Neuronal stem cell (in vitro differentiated cells): ENCODE data around the gene HNRNPU.

Experiments used
- DNase-seq: peaks from one replicate; pipeline ENCODE4 v3.0.0-alpha.2; 2013; ENCODE audit warnings: low spot score
- H2AFZ ChIP-seq: one replicate; pipeline ENCODE4 v1.6.1; 2013; ENCODE audit warnings: mild to moderate bottlenecking, low read length, inconsistent platforms
- H2AK5ac ChIP-seq: 2 replicates; pipeline ENCODE4 v1.6.1; 2013; ENCODE audit warnings: low read depth, mild to moderate bottlenecking, inconsistent platforms, low read length, moderate library complexity, mixed read lengths
- H2BK120ac ChIP-seq: 2 replicates; pipeline ENCODE4 v1.6.1; 2013; ENCODE audit warnings: low read depth, mild to moderate bottlenecking, inconsistent platforms, low read length, moderate library complexity, mixed read lengths
- H2BK12ac ChIP-seq: one replicate; pipeline ENCODE4 v1.6.1; 2013; ENCODE audit warnings: low read length, inconsistent platforms
- H2BK15ac ChIP-seq: 2 replicates; pipeline ENCODE4 v1.6.1; 2013; ENCODE audit warnings: mild to moderate bottlenecking, low read length, inconsistent platforms, mixed read lengths
- H2BK5ac ChIP-seq: one replicate; pipeline ENCODE4 v1.6.1; 2013; ENCODE audit warnings: inconsistent platforms, mild to moderate bottlenecking, low read length, moderate library complexity
- H3K14ac ChIP-seq: one replicate; pipeline ENCODE4 v1.6.1; 2013; ENCODE audit warnings: low read length, inconsistent platforms
- H3K18ac ChIP-seq: 2 replicates; pipeline ENCODE4 v1.6.1; 2013; ENCODE audit warnings: low read length, inconsistent platforms
- H3K23ac ChIP-seq: 2 replicates; pipeline ENCODE4 v1.6.1; 2013; ENCODE audit warnings: low read depth, mild to moderate bottlenecking, mixed read lengths, low read length, inconsistent platforms; ENCODE audit not compliant: poor library complexity
- H3K27ac ChIP-seq: replicated peaks from 3 replicates; pipeline ENCODE4 v1.5.1; 2013; ENCODE audit warnings: low read length, inconsistent platforms
- H3K27me3 ChIP-seq, 3 experiments: 2 replicates each; pipeline ENCODE4 v1.6.1; 2013; ENCODE audit warnings: low read length in 3 of 3, mild to moderate bottlenecking in 2 of 3, inconsistent platforms in 1 of 3, low read depth in 1 of 3, mixed read lengths in 1 of 3, moderate library complexity in 1 of 3; ENCODE audit not compliant: control insufficient read depth in 3 of 3, insufficient read depth in 3 of 3
- H3K36me3 ChIP-seq, 2 donors: replicated peaks in 1 of 2; 2 replicates each; pipeline ENCODE4 v1.6.1; 2013; ENCODE audit warnings: low read length in 2 of 2; ENCODE audit not compliant: control insufficient read depth in 2 of 2, insufficient read depth in 2 of 2
- H3K4ac ChIP-seq: 2 replicates; pipeline ENCODE4 v1.6.1; 2013; ENCODE audit warnings: inconsistent platforms, mild to moderate bottlenecking, low read length, moderate library complexity
- H3K4me1 ChIP-seq, 2 donors: 1 replicate in 1 of 2; 2 replicates in 1 of 2; pipeline ENCODE4 v1.6.1; 2013; ENCODE audit warnings: low read length in 2 of 2, low read depth in 1 of 2; ENCODE audit not compliant: control insufficient read depth in 2 of 2, insufficient read depth in 1 of 2
- H3K4me2 ChIP-seq: one replicate; pipeline ENCODE4 v1.6.1; 2013; ENCODE audit warnings: mild to moderate bottlenecking, low read length, inconsistent platforms; ENCODE audit not compliant: insufficient read depth, poor library complexity, severe bottlenecking
- H3K4me3 ChIP-seq, 2 donors: 2 replicates each; pipeline ENCODE4 v1.5.1; 2013; ENCODE audit warnings: low read length in 2 of 2, mild to moderate bottlenecking in 2 of 2, inconsistent platforms in 1 of 2, moderate library complexity in 1 of 2
- H3K79me1 ChIP-seq: one replicate; pipeline ENCODE4 v1.6.1; 2013; ENCODE audit warnings: low read depth, mild to moderate bottlenecking, inconsistent platforms, low read length, moderate library complexity
- H3K9ac ChIP-seq: one replicate; pipeline ENCODE4 v1.6.1; 2013; ENCODE audit warnings: mild to moderate bottlenecking, low read depth, low read length, inconsistent platforms; ENCODE audit not compliant: poor library complexity
- H3K9me3 ChIP-seq, 2 donors: replicated peaks in 1 of 2; 2 replicates each; pipeline versions ENCODE3 to v1.6.1; 2013; ENCODE audit warnings: low read length in 2 of 2, mild to moderate bottlenecking in 2 of 2, inconsistent platforms in 1 of 2, low read depth in 1 of 2, mixed read lengths in 1 of 2, moderate library complexity in 1 of 2; ENCODE audit not compliant: control insufficient read depth in 2 of 2, insufficient read depth in 1 of 2
- H4K8ac ChIP-seq: one replicate; pipeline ENCODE4 v1.6.1; 2013; ENCODE audit warnings: low read depth, mild to moderate bottlenecking, inconsistent platforms, low read length, moderate library complexity
- H4K91ac ChIP-seq: one replicate; pipeline ENCODE4 v1.6.1; 2013; ENCODE audit warnings: low read length, low read depth, mild to moderate bottlenecking, inconsistent platforms; ENCODE audit not compliant: poor library complexity
- WGBS, 2 donors: extraction: QIAGEN DNeasy Blood & Tissue Kit; methylation state at CpG; one replicate each; pipeline ENCODE4 v1.1.7; 2013; ENCODE audit warnings: missing lambda C conversion rate in 2 of 2, mixed read lengths in 1 of 2; ENCODE audit not compliant: insufficient read length in 2 of 2, insufficient replicate concordance in 1 of 2; ENCODE audit errors: extremely low coverage in 2 of 2; 5-methylcytosine and 5-hydroxymethylcytosine counted together

HNRNPU gene

GRCh38 chr1:244881552-244882280 is 17.4 kb upstream of the HNRNPU start:
- H2BK5ac ChIP-seq = no peak overlapping the region
- no peak overlapping the region for H4K91ac ChIP-seq
- H3K27ac ChIP-seq = no peak overlapping the region
- H3K14ac ChIP-seq = no peak overlapping the region
- no peak overlapping the region for H3K9ac ChIP-seq
- no peak overlapping the region for H3K4me2 ChIP-seq
- H3K27me3 ChIP-seq = peaks cover 0 to 8% (median 0%) of the 10 kb centered on the region in 3 experiments
- no peaks in the 10 kb centered on the region for H3K9me3 ChIP-seq
- peak overlapping the region; percentile 67 for H2AFZ ChIP-seq
- H2BK12ac ChIP-seq = no peak overlapping the region
- H2BK120ac ChIP-seq = no peak overlapping the region
- H3K23ac ChIP-seq = no peak overlapping the region
- no CpG with 5 or more reads among the region's 11 CpGs for WGBS, 2 donors
- peak overlapping the region; percentile 72 for H3K18ac ChIP-seq
- no peak overlapping the region for H3K4me3 ChIP-seq
- H3K4me1 ChIP-seq = no peaks in the 10 kb centered on the region
- H4K8ac ChIP-seq = no peak overlapping the region
- H2AK5ac ChIP-seq = no peak overlapping the region
- H3K79me1 ChIP-seq = no peaks in the 10 kb centered on the region
- DNase-seq = no peak
- no peaks in the 10 kb centered on the region for H3K36me3 ChIP-seq
- H2BK15ac ChIP-seq = no peak overlapping the region
- H3K4ac ChIP-seq = no peak overlapping the region

GRCh38 chr1:244878681-244879080 is 14.3 kb upstream of the HNRNPU start:
- Histone ChIP-seq H4K91ac (no peak overlapping the region), H3K4me1 (peaks cover 3 to 4% of the 10 kb centered on the region in 2 donors), H3K4me3 (no peak overlapping the region), H2AK5ac (no peak overlapping the region), H3K27me3 (peaks cover 0 to 4% (median 0%) of the 10 kb centered on the region in 3 experiments), H3K9ac (no peak overlapping the region), H2BK12ac (no peak overlapping the region), H3K4ac (no peak overlapping the region), H3K18ac (no peak overlapping the region), H3K9me3 (no peaks in the 10 kb centered on the region), H3K4me2 (no peak overlapping the region), H2BK5ac (no peak overlapping the region), H3K23ac (no peak overlapping the region), H2AFZ (no peak overlapping the region), H4K8ac (no peak overlapping the region), H3K27ac (no peak overlapping the region), H2BK15ac (no peak overlapping the region), H3K14ac (no peak overlapping the region), H2BK120ac (no peak overlapping the region), H3K36me3 (no peaks in the 10 kb centered on the region), H3K79me1 (no peaks in the 10 kb centered on the region)
- WGBS, 2 donors = no CpG with 5 or more reads among the region's 5 CpGs
- no peak for DNase-seq

GRCh38 chr1:244876228-244876910 is 12.0 kb upstream of the HNRNPU start:
- H3K4ac ChIP-seq = no peak overlapping the region
- H2BK12ac ChIP-seq = no peak overlapping the region
- no peak overlapping the region for H4K91ac ChIP-seq
- no peak overlapping the region for H4K8ac ChIP-seq
- no peak for DNase-seq
- H3K36me3 ChIP-seq = no peaks in the 10 kb centered on the region
- H3K23ac ChIP-seq = no peak overlapping the region
- H3K9me3 ChIP-seq = no peaks in the 10 kb centered on the region
- no peak overlapping the region for H3K27ac ChIP-seq
- no peak overlapping the region for H3K4me2 ChIP-seq
- no peak overlapping the region for H2BK5ac ChIP-seq
- H3K4me1 ChIP-seq = peaks cover 3 to 4% of the 10 kb centered on the region in 2 donors
- H3K14ac ChIP-seq = no peak overlapping the region
- no peak overlapping the region for H3K18ac ChIP-seq
- H2AK5ac ChIP-seq = no peak overlapping the region
- no CpG with 5 or more reads among the region's 8 CpGs for WGBS, 2 donors
- no peaks in the 10 kb centered on the region for H3K79me1 ChIP-seq
- H2BK15ac ChIP-seq = no peak overlapping the region
- H3K4me3 ChIP-seq = no peak overlapping the region
- no peak overlapping the region for H3K9ac ChIP-seq
- H3K27me3 ChIP-seq = peaks cover 0 to 4% (median 0%) of the 10 kb centered on the region in 3 experiments
- no peak overlapping the region for H2BK120ac ChIP-seq
- H2AFZ ChIP-seq = no peak overlapping the region

GRCh38 chr1:244874974-244875579 is 10.7 kb upstream of the HNRNPU start:
- H2BK12ac ChIP-seq = no peak overlapping the region
- no peak overlapping the region for H3K23ac ChIP-seq
- no peak overlapping the region for H3K4me2 ChIP-seq
- H3K4me1 ChIP-seq = peaks cover 3 to 4% of the 10 kb centered on the region in 2 donors
- no peak overlapping the region for H3K4me3 ChIP-seq
- no peaks in the 10 kb centered on the region for H3K36me3 ChIP-seq
- H3K4ac ChIP-seq = no peak overlapping the region
- H3K9me3 ChIP-seq = no peaks in the 10 kb centered on the region
- H2AK5ac ChIP-seq = no peak overlapping the region
- no peak overlapping the region for H4K91ac ChIP-seq
- no peak overlapping the region for H3K9ac ChIP-seq
- H3K79me1 ChIP-seq = no peaks in the 10 kb centered on the region
- no peak overlapping the region for H4K8ac ChIP-seq
- DNase-seq = peak; percentile 65
- no peak overlapping the region for H2AFZ ChIP-seq
- H3K27ac ChIP-seq = no peak overlapping the region
- H3K18ac ChIP-seq = no peak overlapping the region
- no peak overlapping the region for H2BK5ac ChIP-seq
- no peak overlapping the region for H2BK120ac ChIP-seq
- no peaks in the 10 kb centered on the region for H3K27me3 ChIP-seq
- H2BK15ac ChIP-seq = no peak overlapping the region
- WGBS, 2 donors = no CpG with 5 or more reads among the region's 7 CpGs
- H3K14ac ChIP-seq = no peak overlapping the region
